ENCODE data around the gene PIR.

PIR gene

DNA sequence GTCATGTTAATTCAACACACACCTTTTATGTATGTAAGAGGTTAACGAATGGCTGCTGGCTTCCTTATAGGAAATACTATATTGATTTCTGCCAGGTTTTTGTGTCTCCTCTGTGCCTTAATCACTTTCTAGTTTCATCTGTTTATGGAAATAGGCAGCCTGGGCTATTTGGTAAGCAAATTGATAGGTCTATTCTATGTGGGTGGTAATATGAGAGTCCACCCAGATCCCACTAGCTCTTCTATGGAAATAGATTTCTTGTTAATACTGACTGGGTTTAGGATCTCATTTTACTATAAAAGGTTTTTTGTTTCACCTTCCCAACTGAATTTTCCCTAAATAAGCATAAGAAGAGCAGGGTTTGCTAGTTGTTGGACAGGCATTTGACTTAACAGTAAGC lies 11.5 kb upstream of the PIR start:
- Histone ChIP-seq H3K27me3 (replicated peaks in 2 of 5; ENCODE audit: control insufficient read depth in 4 of 5, insufficient read depth in 5 of 5, low read length in 4 of 5) (peaks cover 0 to 42% (median 0%) of the 10 kb centered on the region in 5 experiments), H3K9me3 (ENCODE audit: control extremely low read depth in 1 of 5, control insufficient read depth in 4 of 5, insufficient read depth in 2 of 5, low read depth in 1 of 5, low read length in 4 of 5) (no peaks in the 10 kb centered on the region), H3K27ac (ENCODE audit: insufficient read depth in 1 of 2, low read depth in 1 of 2, low read length in 2 of 2, poor library complexity in 1 of 2, severe bottlenecking in 2 of 2) (no peak overlapping the region), H3K36me3 (ENCODE audit: control insufficient read depth in 4 of 4, insufficient read depth in 4 of 4, low read length in 3 of 4) (no peaks in the 10 kb centered on the region), H3K4me3 (ENCODE audit: control insufficient read depth in 1 of 7, extremely low read depth in 1 of 7, insufficient read depth in 4 of 7, low read depth in 2 of 7, low read length in 6 of 7) (no peak overlapping the region), H3K4me1 (ENCODE audit: control extremely low read depth in 1 of 4, control insufficient read depth in 4 of 4, insufficient read depth in 4 of 4, low read length in 3 of 4) (peaks cover 0 to 5% (median 2%) of the 10 kb centered on the region in 4 experiments)
- ChIA-PET CTCF (no interaction called here), POLR2A (no interaction called here)
- WGBS (ENCODE audit: insufficient coverage): no CpG with 5 or more reads among the region's 1 CpG
- no peak for DNase-seq

DNA sequence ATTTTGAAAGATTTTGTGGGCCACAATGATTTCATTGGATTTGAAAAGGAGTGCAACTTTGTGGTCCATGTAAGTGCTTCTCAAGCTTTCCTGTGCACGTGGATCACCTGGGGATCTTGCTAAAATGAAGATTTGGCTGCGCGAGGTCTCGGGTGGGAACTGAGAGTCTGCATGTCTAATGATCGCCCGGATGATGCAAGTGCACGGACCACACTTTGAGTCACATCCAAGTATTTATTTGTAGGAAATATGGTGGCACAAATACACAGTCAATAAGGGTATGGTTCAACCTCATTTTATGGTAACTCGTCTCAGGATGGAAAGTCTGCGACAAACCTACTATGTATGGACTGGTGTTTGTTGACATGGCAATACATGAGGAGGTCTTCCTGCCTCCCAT lies 8.4 kb upstream of the PIR start:
- Histone ChIP-seq H3K27me3 (replicated peaks in 2 of 5; ENCODE audit: control insufficient read depth in 4 of 5, insufficient read depth in 5 of 5, low read length in 4 of 5) (peaks cover 0 to 38% (median 0%) of the 10 kb centered on the region in 5 experiments), H3K27ac (ENCODE audit: insufficient read depth in 1 of 2, low read depth in 1 of 2, low read length in 2 of 2, poor library complexity in 1 of 2, severe bottlenecking in 2 of 2) (no peak overlapping the region), H3K4me1 (ENCODE audit: control extremely low read depth in 1 of 4, control insufficient read depth in 4 of 4, insufficient read depth in 4 of 4, low read length in 3 of 4) (peaks cover 0 to 8% (median 2%) of the 10 kb centered on the region in 4 experiments), H3K36me3 (ENCODE audit: control insufficient read depth in 4 of 4, insufficient read depth in 4 of 4, low read length in 3 of 4) (no peaks in the 10 kb centered on the region), H3K4me3 (ENCODE audit: control insufficient read depth in 1 of 7, extremely low read depth in 1 of 7, insufficient read depth in 4 of 7, low read depth in 2 of 7, low read length in 6 of 7) (no peak overlapping the region), H3K9me3 (ENCODE audit: control extremely low read depth in 1 of 5, control insufficient read depth in 4 of 5, insufficient read depth in 2 of 5, low read depth in 1 of 5, low read length in 4 of 5) (no peaks in the 10 kb centered on the region)
- POLR2A ChIA-PET: no interaction called here
- whole genome bisulfite sequencing (ENCODE audit: insufficient coverage): 95% methylated on average over 8 of the region's 9 CpGs
- DNase-seq: no peak
- CTCF ChIA-PET: interaction anchor here (1.2 to 4.9 kb wide), 5 partner anchors 15 to 202 kb away, joined by 3 to 32 read pairs (median 4); no protein-coding TSS in a partner anchor

DNA sequence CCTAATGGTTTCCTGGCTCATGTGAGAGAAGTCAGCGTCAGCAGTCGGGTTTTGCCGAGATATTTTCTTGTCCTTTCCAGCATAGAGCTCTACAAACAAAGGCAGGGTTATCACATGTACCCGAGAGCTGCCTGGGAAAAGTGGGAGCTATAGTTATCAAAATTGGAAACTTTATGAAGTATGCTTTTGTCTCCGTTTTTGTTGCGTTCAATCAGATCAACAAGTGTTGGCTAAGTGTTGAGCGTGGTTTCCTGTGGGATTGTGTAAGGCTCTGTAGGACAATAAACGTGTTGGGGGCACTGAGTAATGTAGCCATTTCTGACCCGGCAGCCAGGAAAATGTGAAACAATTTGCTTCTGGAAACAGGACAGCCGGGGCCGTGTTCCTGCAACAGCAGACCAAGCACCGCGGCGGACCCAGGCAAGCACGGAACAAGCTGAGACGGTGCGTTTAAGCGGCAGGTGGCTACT lies 7.4 kb upstream of the PIR start, which contains the start of gene BMX:
BMX (plus strand) TSS at position 311 of the 470 bp plus-strand sequence. CDS start 7,547 bp downstream, outside the sequence.
- POLR2A ChIA-PET: no interaction called here
- H3K9me3 ChIP-seq (ENCODE audit: control extremely low read depth in 1 of 5, control insufficient read depth in 4 of 5, insufficient read depth in 2 of 5, low read depth in 1 of 5, low read length in 4 of 5): no peaks in the 10 kb centered on the region
- CTCF ChIA-PET: interaction anchor here (0.8 to 4.9 kb wide), 6 partner anchors 14 to 201 kb away, joined by 3 to 32 read pairs (median 4); no protein-coding TSS in a partner anchor
- H3K36me3 ChIP-seq (ENCODE audit: control insufficient read depth in 4 of 4, insufficient read depth in 4 of 4, low read length in 3 of 4): no peaks in the 10 kb centered on the region
- peaks cover 0 to 36% (median 0%) of the 10 kb centered on the region in 5 experiments for H3K27me3 ChIP-seq (replicated peaks in 2 of 5; ENCODE audit: control insufficient read depth in 4 of 5, insufficient read depth in 5 of 5, low read length in 4 of 5)
- H3K27ac ChIP-seq (ENCODE audit: insufficient read depth in 1 of 2, low read depth in 1 of 2, low read length in 2 of 2, poor library complexity in 1 of 2, severe bottlenecking in 2 of 2): no peak within 1 kb of the TSS
- H3K4me3 ChIP-seq (ENCODE audit: control insufficient read depth in 1 of 7, extremely low read depth in 1 of 7, insufficient read depth in 4 of 7, low read depth in 2 of 7, low read length in 6 of 7): no peak within 1 kb of the TSS
- peaks cover 0 to 8% (median 2%) of the 10 kb centered on the region in 4 experiments for H3K4me1 ChIP-seq (ENCODE audit: control extremely low read depth in 1 of 4, control insufficient read depth in 4 of 4, insufficient read depth in 4 of 4, low read length in 3 of 4)
- 63% methylated on average over 18 of the region's 18 CpGs for WGBS (ENCODE audit: insufficient coverage)
- DNase-seq: no peak

DNA sequence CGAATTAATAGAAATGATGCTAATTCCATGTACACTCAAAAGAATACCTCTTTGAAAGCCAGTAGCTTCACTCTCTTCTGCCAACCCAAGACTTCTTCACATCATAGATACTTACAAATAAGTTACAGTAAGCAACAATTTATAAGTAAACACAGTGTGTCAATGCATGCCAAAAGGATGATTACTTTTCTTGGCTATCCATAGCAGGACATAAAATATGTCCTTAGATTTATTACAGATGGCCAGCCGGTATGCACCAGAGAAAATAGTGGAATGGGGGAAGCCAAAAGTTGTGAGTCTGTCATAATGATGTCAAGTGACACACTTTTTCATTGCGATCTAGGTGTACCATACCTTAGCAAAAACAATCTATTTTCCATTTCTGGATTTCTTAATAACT lies 6.8 kb upstream of the PIR start:
- ChIA-PET POLR2A (no interaction called here), CTCF (interaction anchor here (0.8 to 4.9 kb wide), 3 partner anchors 59 to 65 kb away, joined by 3 to 32 read pairs (median 7); no protein-coding TSS in a partner anchor)
- no peak for DNase-seq
- H3K27me3 ChIP-seq (replicated peaks in 2 of 5; ENCODE audit: control insufficient read depth in 4 of 5, insufficient read depth in 5 of 5, low read length in 4 of 5): peaks cover 0 to 34% (median 0%) of the 10 kb centered on the region in 5 experiments
- H3K4me1 ChIP-seq (ENCODE audit: control extremely low read depth in 1 of 4, control insufficient read depth in 4 of 4, insufficient read depth in 4 of 4, low read length in 3 of 4): peaks cover 0 to 3% (median under 1%) of the 10 kb centered on the region in 4 experiments
- WGBS (ENCODE audit: insufficient coverage): 60% methylated on average over 1 of the region's 3 CpGs
- H3K36me3 ChIP-seq (ENCODE audit: control insufficient read depth in 4 of 4, insufficient read depth in 4 of 4, low read length in 3 of 4): no peaks in the 10 kb centered on the region
- no peak overlapping the region for H3K4me3 ChIP-seq (ENCODE audit: control insufficient read depth in 1 of 7, extremely low read depth in 1 of 7, insufficient read depth in 4 of 7, low read depth in 2 of 7, low read length in 6 of 7)
- H3K27ac ChIP-seq (ENCODE audit: insufficient read depth in 1 of 2, low read depth in 1 of 2, low read length in 2 of 2, poor library complexity in 1 of 2, severe bottlenecking in 2 of 2): no peak overlapping the region
- H3K9me3 ChIP-seq (ENCODE audit: control extremely low read depth in 1 of 5, control insufficient read depth in 4 of 5, insufficient read depth in 2 of 5, low read depth in 1 of 5, low read length in 4 of 5): no peaks in the 10 kb centered on the region

DNA sequence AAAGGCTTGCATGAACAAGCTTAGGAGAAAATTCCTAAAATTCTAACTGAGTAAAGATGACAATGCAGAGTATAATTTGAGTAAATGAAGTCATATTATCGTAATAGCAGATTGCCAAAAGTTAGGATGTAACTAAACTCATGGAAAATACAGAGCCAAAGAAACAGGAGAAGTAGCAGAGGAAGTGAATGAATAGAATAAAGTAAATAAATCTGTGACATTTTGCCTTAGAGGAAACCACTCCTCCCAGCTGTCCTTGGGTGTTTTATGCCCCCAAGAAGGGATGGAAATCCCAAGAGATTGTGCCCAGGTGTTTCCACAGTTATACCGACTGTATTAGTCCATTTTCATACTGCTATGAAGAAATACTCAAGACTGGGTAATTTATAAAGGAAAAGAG lies 5.6 kb upstream of the PIR start:
- CTCF ChIA-PET: interaction anchor here (4.9 kb wide), 1 partner anchor 67 kb away, joined by 32 read pairs; no protein-coding TSS in a partner anchor
- WGBS (ENCODE audit: insufficient coverage): 20% methylated on average over 1 of the region's 2 CpGs
- H3K4me1 ChIP-seq (ENCODE audit: control extremely low read depth in 1 of 4, control insufficient read depth in 4 of 4, insufficient read depth in 4 of 4, low read length in 3 of 4): peaks cover 0 to 6% (median under 1%) of the 10 kb centered on the region in 4 experiments

DNA sequence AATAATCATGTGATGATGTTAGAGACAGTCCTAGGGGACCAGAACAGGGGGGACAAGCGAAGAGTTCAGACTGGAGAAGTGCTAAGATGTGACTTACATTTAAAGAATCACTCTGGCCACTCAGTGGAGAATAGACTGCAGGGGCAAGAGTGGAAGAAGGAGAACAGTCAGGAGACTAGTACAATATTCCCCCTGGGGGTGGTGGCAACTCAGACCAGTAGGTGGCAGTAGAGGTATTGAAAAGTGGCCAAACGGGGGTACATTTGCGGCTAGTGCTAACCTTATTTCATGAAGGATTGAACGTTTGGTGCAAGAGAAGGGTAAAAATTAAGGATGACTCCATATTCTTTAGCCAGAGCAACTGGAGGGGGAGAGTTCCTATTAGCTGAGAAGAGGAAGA lies 4.7 kb upstream of the PIR start:
- POLR2A ChIA-PET: no interaction called here
- peaks cover 0 to 38% (median 0%) of the 10 kb centered on the region in 5 experiments for H3K27me3 ChIP-seq (replicated peaks in 2 of 5; ENCODE audit: control insufficient read depth in 4 of 5, insufficient read depth in 5 of 5, low read length in 4 of 5)

More for the DNA sequence above, 5.6 kb upstream of the PIR start:
- Histone ChIP-seq H3K27me3 (replicated peaks in 2 of 5; ENCODE audit: control insufficient read depth in 4 of 5, insufficient read depth in 5 of 5, low read length in 4 of 5) (peaks cover 0 to 29% (median 0%) of the 10 kb centered on the region in 5 experiments), H3K4me3 (ENCODE audit: control insufficient read depth in 1 of 7, extremely low read depth in 1 of 7, insufficient read depth in 4 of 7, low read depth in 2 of 7, low read length in 6 of 7) (no peak overlapping the region), H3K27ac (ENCODE audit: insufficient read depth in 1 of 2, low read depth in 1 of 2, low read length in 2 of 2, poor library complexity in 1 of 2, severe bottlenecking in 2 of 2) (no peak overlapping the region), H3K9me3 (ENCODE audit: control extremely low read depth in 1 of 5, control insufficient read depth in 4 of 5, insufficient read depth in 2 of 5, low read depth in 1 of 5, low read length in 4 of 5) (no peaks in the 10 kb centered on the region), H3K36me3 (ENCODE audit: control insufficient read depth in 4 of 4, insufficient read depth in 4 of 4, low read length in 3 of 4) (no peaks in the 10 kb centered on the region)
- POLR2A ChIA-PET: no interaction called here
- no peak for DNase-seq

DNA sequence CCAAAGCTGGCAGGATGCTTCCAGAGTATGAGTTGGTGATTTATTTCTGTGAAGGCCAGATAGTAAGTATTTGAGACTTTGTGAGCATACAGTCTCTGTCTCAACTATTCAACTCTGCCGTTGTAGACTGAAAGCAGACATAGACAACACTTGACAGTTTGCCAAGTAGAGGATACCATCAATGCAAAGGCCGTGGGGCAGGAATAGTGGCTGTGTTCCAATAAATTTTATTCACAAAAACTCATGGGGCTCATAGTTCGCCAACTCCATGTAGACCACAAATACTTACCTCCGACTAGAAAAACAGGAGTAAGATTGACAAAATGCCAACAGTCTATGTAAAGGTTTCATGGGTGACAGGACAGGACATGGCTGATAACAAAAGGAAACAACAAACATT lies 3.7 kb upstream of the PIR start:
- Histone ChIP-seq H3K36me3 (ENCODE audit: control insufficient read depth in 4 of 4, insufficient read depth in 4 of 4, low read length in 3 of 4) (no peaks in the 10 kb centered on the region), H3K27me3 (replicated peaks in 2 of 5; ENCODE audit: control insufficient read depth in 4 of 5, insufficient read depth in 5 of 5, low read length in 4 of 5) (peaks cover 0 to 40% (median 0%) of the 10 kb centered on the region in 5 experiments), H3K4me3 (ENCODE audit: control insufficient read depth in 1 of 7, extremely low read depth in 1 of 7, insufficient read depth in 4 of 7, low read depth in 2 of 7, low read length in 6 of 7) (no peak overlapping the region), H3K27ac (ENCODE audit: insufficient read depth in 1 of 2, low read depth in 1 of 2, low read length in 2 of 2, poor library complexity in 1 of 2, severe bottlenecking in 2 of 2) (no peak overlapping the region), H3K9me3 (ENCODE audit: control extremely low read depth in 1 of 5, control insufficient read depth in 4 of 5, insufficient read depth in 2 of 5, low read depth in 1 of 5, low read length in 4 of 5) (no peaks in the 10 kb centered on the region), H3K4me1 (ENCODE audit: control extremely low read depth in 1 of 4, control insufficient read depth in 4 of 4, insufficient read depth in 4 of 4, low read length in 3 of 4) (peaks cover 0 to 10% (median 5%) of the 10 kb centered on the region in 4 experiments)
- ChIA-PET CTCF (interaction anchor here (1.2 kb wide), 1 partner anchor 14 kb away, joined by 3 read pairs; no protein-coding TSS in a partner anchor), POLR2A (no interaction called here)
- 85% methylated on average over 4 of the region's 4 CpGs for whole genome bisulfite sequencing (ENCODE audit: insufficient coverage)
- no peak for DNase-seq

More for the DNA sequence above, 4.7 kb upstream of the PIR start:
- Histone ChIP-seq H3K36me3 (ENCODE audit: control insufficient read depth in 4 of 4, insufficient read depth in 4 of 4, low read length in 3 of 4) (no peaks in the 10 kb centered on the region), H3K4me1 (ENCODE audit: control extremely low read depth in 1 of 4, control insufficient read depth in 4 of 4, insufficient read depth in 4 of 4, low read length in 3 of 4) (peaks cover 0 to 7% (median 2%) of the 10 kb centered on the region in 4 experiments), H3K27ac (ENCODE audit: insufficient read depth in 1 of 2, low read depth in 1 of 2, low read length in 2 of 2, poor library complexity in 1 of 2, severe bottlenecking in 2 of 2) (no peak overlapping the region), H3K9me3 (ENCODE audit: control extremely low read depth in 1 of 5, control insufficient read depth in 4 of 5, insufficient read depth in 2 of 5, low read depth in 1 of 5, low read length in 4 of 5) (no peaks in the 10 kb centered on the region), H3K4me3 (ENCODE audit: control insufficient read depth in 1 of 7, extremely low read depth in 1 of 7, insufficient read depth in 4 of 7, low read depth in 2 of 7, low read length in 6 of 7) (no peak overlapping the region)
- CTCF ChIA-PET: interaction anchor here (4.9 kb wide), 1 partner anchor 68 kb away, joined by 32 read pairs; no protein-coding TSS in a partner anchor
- 7% methylated on average over 4 of the region's 4 CpGs for WGBS (ENCODE audit: insufficient coverage)
- DNase-seq: peak; percentile 52 to 79 (median 76)
